Neural crest cell (in vitro differentiated cells): ENCODE results near the gene EVI5L. TPM values are rescaled to one million over a fixed set of nuclear protein-coding genes. Genes with fewer than 3 reads are reported as not detected.
"Not testable (repeated sequence)": the region's sequence is repeated elsewhere in the genome, so short reads cannot be mapped to it uniquely, and the experiment has no call there.

Experiments used
- DNase-seq: peaks from one replicate; pipeline ENCODE4 v3.0.0; 2021; ENCODE audit warnings: low read depth, mixed read lengths, low spot score
- H3K27ac Mint-ChIP-seq: one replicate; pipeline ENCODE4 v1.8.0; 2021; ENCODE audit warnings: mild to moderate bottlenecking, mixed read lengths; ENCODE audit not compliant: unreplicated experiment
- H3K27me3 Mint-ChIP-seq: 2 replicates; pipeline ENCODE4 v1.8.0; 2021; ENCODE audit warnings: low read depth, mild to moderate bottlenecking, mixed read lengths
- H3K36me3 Mint-ChIP-seq: 2 replicates; pipeline ENCODE4 v1.8.0; 2021; ENCODE audit warnings: low read depth, mild to moderate bottlenecking, mixed read lengths
- H3K4me1 Mint-ChIP-seq: 2 replicates; pipeline ENCODE4 v1.8.0; 2021; ENCODE audit warnings: mixed read lengths
- H3K4me3 Mint-ChIP-seq: one replicate; pipeline ENCODE4 v1.8.0; 2021; ENCODE audit warnings: mild to moderate bottlenecking, mixed read lengths
- H3K9me3 Mint-ChIP-seq: 2 replicates; pipeline ENCODE4 v1.8.0; 2021; ENCODE audit warnings: mixed read lengths
- total RNA-seq: library from RNA; stranded (reverse); gene quantifications from 2 replicates; pipeline ENCODE4 v1.2.1, GENCODE V29; 2021
- TF ChIP-seq, protein P1 (sequence below): fragments of 200-600 bp; sonication (generic); conservative IDR thresholded peaks from 2 replicates; pipeline ENCODE4 v1.5.0; 2021; ENCODE audit warnings: antibody characterized with exemption, mild to moderate bottlenecking

Gene EVI5L
- total RNA-seq, 1 donor from 2014 or later = 19.5 TPM

GRCh38 chr19:7792281-7792680, 37.7 kb upstream of the EVI5L start:
- Mint-ChIP-seq H3K9me3 (peaks cover 3% of the 10 kb centered on the region), H3K36me3 (no peaks in the 10 kb centered on the region), H3K4me3 (no peak overlapping the region), H3K27ac (no peak overlapping the region), H3K27me3 (peaks cover 70% of the 10 kb centered on the region), H3K4me1 (no peaks in the 10 kb centered on the region)
- no peak for DNase-seq
- TF ChIP-seq, protein P1, sequence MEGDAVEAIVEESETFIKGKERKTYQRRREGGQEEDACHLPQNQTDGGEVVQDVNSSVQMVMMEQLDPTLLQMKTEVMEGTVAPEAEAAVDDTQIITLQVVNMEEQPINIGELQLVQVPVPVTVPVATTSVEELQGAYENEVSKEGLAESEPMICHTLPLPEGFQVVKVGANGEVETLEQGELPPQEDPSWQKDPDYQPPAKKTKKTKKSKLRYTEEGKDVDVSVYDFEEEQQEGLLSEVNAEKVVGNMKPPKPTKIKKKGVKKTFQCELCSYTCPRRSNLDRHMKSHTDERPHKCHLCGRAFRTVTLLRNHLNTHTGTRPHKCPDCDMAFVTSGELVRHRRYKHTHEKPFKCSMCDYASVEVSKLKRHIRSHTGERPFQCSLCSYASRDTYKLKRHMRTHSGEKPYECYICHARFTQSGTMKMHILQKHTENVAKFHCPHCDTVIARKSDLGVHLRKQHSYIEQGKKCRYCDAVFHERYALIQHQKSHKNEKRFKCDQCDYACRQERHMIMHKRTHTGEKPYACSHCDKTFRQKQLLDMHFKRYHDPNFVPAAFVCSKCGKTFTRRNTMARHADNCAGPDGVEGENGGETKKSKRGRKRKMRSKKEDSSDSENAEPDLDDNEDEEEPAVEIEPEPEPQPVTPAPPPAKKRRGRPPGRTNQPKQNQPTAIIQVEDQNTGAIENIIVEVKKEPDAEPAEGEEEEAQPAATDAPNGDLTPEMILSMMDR = no peak

DNA sequence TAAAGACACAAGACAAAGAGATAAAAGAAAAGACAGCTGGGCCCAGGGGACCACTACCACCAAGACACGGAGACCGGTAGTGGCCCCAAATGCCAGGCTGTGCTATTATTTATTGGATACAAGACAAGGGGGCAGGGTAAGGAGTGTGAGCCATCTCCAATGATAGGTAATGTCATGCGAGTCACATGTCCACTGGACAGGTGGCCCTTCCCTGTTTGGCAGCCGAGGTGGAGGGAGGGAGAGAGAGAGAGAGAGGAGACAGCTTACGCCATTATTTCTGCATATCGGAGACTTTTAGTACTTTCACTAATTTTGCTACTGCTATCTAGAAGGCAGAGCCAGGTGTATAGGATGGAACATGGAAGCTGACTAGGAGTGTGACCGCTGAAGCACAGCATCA, 37.3 kb upstream of the EVI5L start:
- not testable (repeated sequence) for H3K36me3 Mint-ChIP-seq, H3K9me3 Mint-ChIP-seq, DNase-seq, H3K4me3 Mint-ChIP-seq, H3K4me1 Mint-ChIP-seq, H3K27ac Mint-ChIP-seq
- H3K27me3 Mint-ChIP-seq = peaks cover 66% of the 10 kb centered on the region

DNA sequence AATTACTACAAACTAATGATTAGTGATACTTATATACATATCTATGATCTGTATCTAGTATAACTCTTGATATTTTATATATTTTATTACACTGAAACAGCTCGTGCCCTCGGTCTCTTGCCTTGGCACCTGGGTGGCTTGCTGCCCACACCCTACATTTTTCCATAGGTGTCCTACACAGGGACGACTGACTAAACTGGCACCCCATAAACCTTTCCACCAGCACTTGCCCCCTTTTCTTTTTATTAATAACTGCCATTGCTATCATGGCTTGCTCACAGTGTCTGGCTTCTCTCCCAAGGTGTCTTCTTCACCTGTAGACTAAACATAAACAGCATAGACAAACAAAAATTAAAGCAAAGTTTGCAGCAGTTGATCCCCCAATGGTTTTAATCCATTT, 36.5 kb upstream of the EVI5L start:
- Mint-ChIP-seq H3K4me3 (no peak overlapping the region), H3K27ac (no peak overlapping the region), H3K4me1 (peaks cover 2% of the 10 kb centered on the region), H3K27me3 (peaks cover 58% of the 10 kb centered on the region), H3K36me3 (no peaks in the 10 kb centered on the region), H3K9me3 (peaks cover 3% of the 10 kb centered on the region)
- DNase-seq = no peak
- TF ChIP-seq, protein P1 = no peak

GRCh38 chr19:7795555-7796161, 34.4 kb upstream of the EVI5L start:
- H3K4me3 Mint-ChIP-seq = no peak overlapping the region
- H3K27ac Mint-ChIP-seq = no peak overlapping the region
- peaks cover 20% of the 10 kb centered on the region for H3K4me1 Mint-ChIP-seq
- peaks cover 52% of the 10 kb centered on the region for H3K27me3 Mint-ChIP-seq
- TF ChIP-seq, protein P1 = no peak
- H3K36me3 Mint-ChIP-seq = peaks cover 2% of the 10 kb centered on the region
- H3K9me3 Mint-ChIP-seq = peaks cover 3% of the 10 kb centered on the region
- no peak for DNase-seq

DNA sequence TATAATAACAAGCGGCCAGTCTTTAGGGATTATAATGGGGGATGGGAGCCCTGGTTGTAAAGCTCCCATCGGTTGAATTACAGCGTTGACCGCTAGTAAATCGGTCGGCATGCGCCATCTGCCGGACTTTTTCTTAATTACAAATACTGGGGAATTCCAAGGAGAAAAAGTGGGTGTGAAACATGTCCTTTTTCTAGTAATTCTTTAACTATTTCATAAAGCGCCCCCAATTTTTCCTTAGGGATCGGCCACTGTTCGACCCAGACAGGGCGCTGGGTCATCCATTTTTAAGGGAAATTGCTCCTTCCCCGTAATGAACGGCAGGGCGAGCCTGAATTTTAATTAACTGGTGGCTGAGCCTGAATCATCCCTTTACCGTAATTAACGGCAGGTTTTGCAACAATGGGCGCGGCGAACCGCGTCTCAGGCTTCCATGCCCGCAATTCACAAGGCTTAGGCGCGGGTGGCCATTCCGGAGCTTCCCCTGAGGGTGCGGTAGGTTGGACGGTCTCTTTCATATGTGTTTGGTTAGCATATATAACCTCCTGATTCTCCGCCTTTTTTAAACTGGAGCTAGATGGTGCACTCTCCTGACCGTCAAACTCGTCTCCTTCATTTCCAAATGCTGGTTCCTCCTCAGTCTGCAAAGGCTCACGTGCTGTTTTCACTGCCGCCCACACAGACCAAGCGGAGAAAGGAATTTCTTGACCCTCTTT, 30.2 kb upstream of the EVI5L start:
- Mint-ChIP-seq H3K36me3 (peaks cover 2% of the 10 kb centered on the region), H3K4me1 (peaks cover 20% of the 10 kb centered on the region), H3K9me3 (peaks cover 6% of the 10 kb centered on the region), H3K4me3 (peak overlapping the region; percentile 84), H3K27ac (no peak overlapping the region), H3K27me3 (peaks cover 34% of the 10 kb centered on the region)
- DNase-seq = peak; percentile 76
- TF ChIP-seq, protein P1 = peak; percentile 75

GRCh38 chr19:7801020-7801570, 28.9 kb upstream of the EVI5L start:
- TF ChIP-seq, protein P1 = no peak
- H3K36me3 Mint-ChIP-seq = peaks cover 2% of the 10 kb centered on the region
- H3K27me3 Mint-ChIP-seq = peaks cover 38% of the 10 kb centered on the region
- H3K4me1 Mint-ChIP-seq = peaks cover 20% of the 10 kb centered on the region
- H3K4me3 Mint-ChIP-seq = no peak overlapping the region
- no peak overlapping the region for H3K27ac Mint-ChIP-seq
- no peak for DNase-seq
- H3K9me3 Mint-ChIP-seq = peaks cover 6% of the 10 kb centered on the region
